ENCODE data around the gene CASP2.
"Not testable (repeated sequence)": the region's sequence is repeated elsewhere in the genome, so short reads cannot be mapped to it uniquely, and the experiment has no call there.

The CASP2 gene

GRCh38 chr7:143287935-143288826 is at the start of gene CASP2:
CASP2 (plus strand) TSS chr7:143288351; CDS start chr7:143288456, 105 bp downstream.
- peak; percentile 97 to 99 (median 98) for DNase-seq

- no peak for DNase-seq
These were observed 48.3 kb upstream of the CASP2 start for GRCh38 chr7:143239813-143240212.

GRCh38 chr7:143240291-143241168 is 47.6 kb upstream of the CASP2 start:
- peak; percentile 13 to 40 (median 29) for DNase-seq

- no peak for DNase-seq
These were observed 45.8 kb upstream of the CASP2 start for GRCh38 chr7:143242306-143242705.

- no peak for DNase-seq
These were observed 45.0 kb upstream of the CASP2 start for GRCh38 chr7:143243111-143243510.

- DNase-seq = no peak
These were observed 44.5 kb upstream of the CASP2 start for GRCh38 chr7:143243614-143244013.

- no peak for DNase-seq
These were observed 43.8 kb upstream of the CASP2 start for GRCh38 chr7:143244321-143244720.

GRCh38 chr7:143245123-143245522 is 43.0 kb upstream of the CASP2 start:
- no peak for DNase-seq

GRCh38 chr7:143247372-143247771 is 40.8 kb upstream of the CASP2 start:
- DNase-seq = no peak

GRCh38 chr7:143248761-143249354 is 39.3 kb upstream of the CASP2 start:
- DNase-seq = no peak

GRCh38 chr7:143250199-143250598 is 38.0 kb upstream of the CASP2 start:
- DNase-seq = no peak

- DNase-seq = no peak
These were observed 37.3 kb upstream of the CASP2 start for GRCh38 chr7:143250822-143251221.

GRCh38 chr7:143252006-143252405 is 36.1 kb upstream of the CASP2 start:
- DNase-seq = no peak

- DNase-seq = no peak
These were observed 32.6 kb upstream of the CASP2 start for GRCh38 chr7:143255564-143255963.

GRCh38 chr7:143256325-143256724 is 31.8 kb upstream of the CASP2 start:
- no peak for DNase-seq

- DNase-seq = no peak
These were observed 31.2 kb upstream of the CASP2 start for GRCh38 chr7:143256932-143257331.

GRCh38 chr7:143257501-143257900 is 30.6 kb upstream of the CASP2 start:
- no peak for DNase-seq

GRCh38 chr7:143258831-143259230 is 29.3 kb upstream of the CASP2 start:
- DNase-seq = no peak

- no peak for DNase-seq
These were observed 28.4 kb upstream of the CASP2 start for GRCh38 chr7:143259765-143260164.

- DNase-seq = no peak
These were observed 26.2 kb upstream of the CASP2 start for GRCh38 chr7:143261901-143262300.

GRCh38 chr7:143263266-143264195 is 24.6 kb upstream of the CASP2 start, which contains the start of gene GSTK1:
GSTK1 (plus strand) TSS chr7:143263441; CDS start chr7:143263514, 73 bp downstream.
- peak; percentile 56 to 69 (median 62) for DNase-seq

GRCh38 chr7:143264196-143264568 is 24.0 kb upstream of the CASP2 start:
- not testable (repeated sequence) for DNase-seq

Measured in activated CD4-positive, CD25-positive, alpha-beta regulatory T cell (primary cell).